ENCODE results near the gene HDAC4.

Gene HDAC4

DNA sequence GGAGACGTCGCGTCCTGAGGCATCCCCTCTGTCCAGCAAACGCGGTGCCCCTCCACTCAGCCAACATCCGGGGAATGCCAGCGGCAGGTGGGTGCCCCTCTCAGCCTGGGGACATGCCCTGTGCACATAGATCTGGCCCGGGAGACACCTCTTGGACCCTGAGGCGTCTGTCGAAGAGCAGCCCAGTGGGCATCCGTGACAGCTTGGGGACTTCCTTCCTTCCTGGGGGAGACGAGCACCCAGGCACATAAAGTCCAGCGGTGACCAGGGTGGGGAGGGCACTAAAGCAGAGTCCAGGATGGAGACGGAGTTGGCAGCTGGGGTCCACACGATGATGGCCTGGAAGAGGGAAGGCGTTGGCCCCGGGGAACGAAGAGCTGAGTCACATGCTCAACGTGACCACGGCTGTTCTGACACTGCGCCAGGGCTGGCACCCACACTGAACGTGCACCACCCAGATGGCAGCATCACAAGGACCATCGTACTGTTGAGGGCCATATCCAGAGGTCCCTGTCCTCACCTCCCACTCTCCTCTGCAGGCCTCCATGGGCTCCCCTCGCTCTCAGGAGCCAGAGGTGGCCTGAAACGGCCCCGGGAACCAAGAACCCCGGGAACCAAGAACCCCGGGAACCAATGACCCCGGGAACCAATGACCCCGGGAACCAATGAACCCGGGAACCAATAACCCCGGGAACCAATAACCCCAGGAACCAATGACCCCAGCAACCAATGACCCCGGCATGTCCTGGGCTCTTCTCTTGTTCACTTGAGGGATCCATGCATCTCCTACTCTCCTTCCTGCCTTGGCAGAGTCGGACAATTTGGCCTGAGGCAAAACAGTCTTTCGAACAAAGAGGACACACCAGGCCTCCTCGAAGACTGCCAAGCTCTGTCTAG is 22.6 kb downstream of the HDAC4 start:
- H3K4me1 Mint-ChIP-seq: peaks cover 31 to 63% of the 10 kb centered on the region in 2 donors
- no peaks in the 10 kb centered on the region for H3K27me3 Mint-ChIP-seq
- DNase-seq (no peak), ATAC-seq (replicated peaks) (no peak)
- peak overlapping the region; percentile 65 for H3K27ac Mint-ChIP-seq
- H3K36me3 Mint-ChIP-seq: peaks cover 14 to 22% of the 10 kb centered on the region in 2 donors
- H3K9me3 Mint-ChIP-seq: no peaks in the 10 kb centered on the region
- H3K4me3 Mint-ChIP-seq: no peak overlapping the region

DNA sequence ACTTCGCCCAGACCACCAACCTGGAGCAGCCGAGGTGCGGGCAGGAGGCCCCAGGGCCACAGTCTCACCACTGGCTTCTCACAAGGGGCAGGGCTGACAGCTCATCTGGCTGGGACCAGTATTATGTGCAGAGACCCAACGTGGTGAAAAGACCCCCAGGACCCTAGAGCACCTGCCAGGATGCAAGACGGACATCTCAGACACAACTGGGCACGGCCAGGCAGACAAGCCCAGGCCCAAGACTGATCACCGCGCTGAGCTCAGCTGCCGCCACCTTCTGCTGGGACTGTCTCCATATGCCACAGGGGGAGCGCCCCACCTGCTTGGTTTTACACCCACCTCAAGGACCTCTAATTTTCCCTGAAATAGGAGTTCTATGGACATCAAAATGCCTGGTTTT is 23.2 kb downstream of the HDAC4 start:
- H3K4me1 Mint-ChIP-seq: peaks cover 27 to 56% of the 10 kb centered on the region in 2 donors
- peaks cover 14 to 19% of the 10 kb centered on the region in 2 donors for H3K36me3 Mint-ChIP-seq
- H3K27me3 Mint-ChIP-seq: no peaks in the 10 kb centered on the region
- no peak overlapping the region for H3K4me3 Mint-ChIP-seq
- H3K27ac Mint-ChIP-seq: no peak overlapping the region
- no peaks in the 10 kb centered on the region for H3K9me3 Mint-ChIP-seq
- no peak for ATAC-seq (replicated peaks)
- no peak for DNase-seq

- peaks cover 14 to 19% of the 10 kb centered on the region in 2 donors for H3K36me3 Mint-ChIP-seq
- peak overlapping the region; percentile 63 for H3K27ac Mint-ChIP-seq
- DNase-seq: no peak
- peaks cover 24 to 50% of the 10 kb centered on the region in 2 donors for H3K4me1 Mint-ChIP-seq
- H3K4me3 Mint-ChIP-seq: no peak overlapping the region
- H3K27me3 Mint-ChIP-seq: no peaks in the 10 kb centered on the region
- ATAC-seq (replicated peaks): no peak
- H3K9me3 Mint-ChIP-seq: no peaks in the 10 kb centered on the region
Measured at GRCh38 chr2:239376942-239377531, 23.8 kb downstream of the HDAC4 start.

- H3K4me3 Mint-ChIP-seq: no peak overlapping the region
- DNase-seq: no peak
- H3K4me1 Mint-ChIP-seq: peaks cover 19 to 43% of the 10 kb centered on the region in 2 donors
- H3K27ac Mint-ChIP-seq: no peak overlapping the region
- H3K9me3 Mint-ChIP-seq: no peaks in the 10 kb centered on the region
- peaks cover 14 to 19% of the 10 kb centered on the region in 2 donors for H3K36me3 Mint-ChIP-seq
- no peak for ATAC-seq (replicated peaks)
- no peaks in the 10 kb centered on the region for H3K27me3 Mint-ChIP-seq
Measured at GRCh38 chr2:239376351-239376750, 24.5 kb downstream of the HDAC4 start.

- Mint-ChIP-seq H3K27ac (no peak overlapping the region), H3K4me1 (peaks cover 12 to 35% of the 10 kb centered on the region in 2 donors), H3K36me3 (peaks cover 12 to 15% of the 10 kb centered on the region in 2 donors), H3K9me3 (no peaks in the 10 kb centered on the region), H3K4me3 (no peak overlapping the region), H3K27me3 (no peaks in the 10 kb centered on the region)
- DNase-seq (no peak), ATAC-seq (replicated peaks) (no peak)
Measured at GRCh38 chr2:239375278-239376061, 25.4 kb downstream of the HDAC4 start.

GRCh38 chr2:239374896-239375277 is 25.9 kb downstream of the HDAC4 start:
- DNase-seq (no peak), ATAC-seq (replicated peaks) (no peak)
- no peaks in the 10 kb centered on the region for H3K9me3 Mint-ChIP-seq
- H3K4me3 Mint-ChIP-seq: no peak overlapping the region
- peaks cover 12 to 18% of the 10 kb centered on the region in 2 donors for H3K36me3 Mint-ChIP-seq
- no peak overlapping the region for H3K27ac Mint-ChIP-seq
- H3K27me3 Mint-ChIP-seq: no peaks in the 10 kb centered on the region
- peaks cover 16 to 29% of the 10 kb centered on the region in 2 donors for H3K4me1 Mint-ChIP-seq

GRCh38 chr2:239372835-239373234 is 28.0 kb downstream of the HDAC4 start:
- DNase-seq (no peak), ATAC-seq (replicated peaks) (no peak)
- Mint-ChIP-seq H3K4me3 (no peak overlapping the region), H3K27me3 (no peaks in the 10 kb centered on the region), H3K36me3 (peaks cover 9 to 11% of the 10 kb centered on the region in 2 donors), H3K27ac (no peak overlapping the region), H3K4me1 (peaks cover 8 to 12% of the 10 kb centered on the region in 2 donors), H3K9me3 (no peaks in the 10 kb centered on the region)

DNA sequence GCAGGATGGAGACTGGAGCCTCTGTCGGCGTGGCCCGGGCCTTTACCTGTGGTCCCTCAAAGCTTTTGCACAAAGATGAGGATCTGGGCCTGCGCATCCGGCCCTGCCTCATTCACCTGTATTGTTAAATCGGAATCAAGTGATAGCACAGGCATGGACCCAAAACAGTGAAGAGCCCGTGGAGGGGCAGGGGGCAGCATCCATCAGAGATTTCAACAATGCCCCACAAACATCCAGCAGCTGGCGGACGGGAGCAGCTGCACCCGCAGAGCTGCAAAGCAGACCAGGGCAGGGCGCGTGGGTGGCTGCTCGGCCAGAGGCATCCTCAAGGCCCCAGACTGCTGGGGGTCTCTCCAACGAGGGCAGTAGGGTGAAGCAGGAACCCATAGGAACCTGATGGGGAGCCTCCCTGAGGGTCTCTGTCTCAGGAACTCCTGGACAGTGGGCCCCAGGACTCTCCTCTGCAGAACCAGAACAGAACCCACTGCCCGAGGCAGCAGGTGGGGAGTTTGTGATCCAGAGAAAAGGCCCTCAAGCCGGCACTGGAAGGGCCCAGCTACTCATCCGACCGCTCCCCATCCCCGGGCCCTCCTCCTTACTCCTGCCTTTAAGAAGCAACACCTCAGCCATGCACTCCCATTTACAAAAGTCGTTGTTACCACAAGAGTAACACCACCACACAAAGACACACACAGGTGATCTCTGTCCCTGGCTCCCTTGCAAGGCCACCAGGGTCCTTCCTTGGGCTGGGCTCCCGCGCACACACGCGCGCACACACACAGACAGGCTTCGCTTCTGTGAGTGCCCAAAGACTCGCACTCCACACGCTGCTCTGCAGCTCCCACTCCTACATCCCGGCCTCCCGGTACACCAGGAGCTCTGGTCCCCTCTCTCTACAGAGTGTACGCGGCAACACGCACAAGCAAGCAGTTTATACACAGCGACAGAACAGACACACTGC is 28.8 kb downstream of the HDAC4 start:
- H3K4me1 Mint-ChIP-seq: peaks cover 2 to 12% of the 10 kb centered on the region in 2 donors
- no peak overlapping the region for H3K4me3 Mint-ChIP-seq
- peaks cover 4 to 5% of the 10 kb centered on the region in 2 donors for H3K36me3 Mint-ChIP-seq
- H3K27me3 Mint-ChIP-seq: no peaks in the 10 kb centered on the region
- H3K27ac Mint-ChIP-seq: no peak overlapping the region
- ATAC-seq (replicated peaks): no peak
- no peaks in the 10 kb centered on the region for H3K9me3 Mint-ChIP-seq
- DNase-seq: no peak

DNA sequence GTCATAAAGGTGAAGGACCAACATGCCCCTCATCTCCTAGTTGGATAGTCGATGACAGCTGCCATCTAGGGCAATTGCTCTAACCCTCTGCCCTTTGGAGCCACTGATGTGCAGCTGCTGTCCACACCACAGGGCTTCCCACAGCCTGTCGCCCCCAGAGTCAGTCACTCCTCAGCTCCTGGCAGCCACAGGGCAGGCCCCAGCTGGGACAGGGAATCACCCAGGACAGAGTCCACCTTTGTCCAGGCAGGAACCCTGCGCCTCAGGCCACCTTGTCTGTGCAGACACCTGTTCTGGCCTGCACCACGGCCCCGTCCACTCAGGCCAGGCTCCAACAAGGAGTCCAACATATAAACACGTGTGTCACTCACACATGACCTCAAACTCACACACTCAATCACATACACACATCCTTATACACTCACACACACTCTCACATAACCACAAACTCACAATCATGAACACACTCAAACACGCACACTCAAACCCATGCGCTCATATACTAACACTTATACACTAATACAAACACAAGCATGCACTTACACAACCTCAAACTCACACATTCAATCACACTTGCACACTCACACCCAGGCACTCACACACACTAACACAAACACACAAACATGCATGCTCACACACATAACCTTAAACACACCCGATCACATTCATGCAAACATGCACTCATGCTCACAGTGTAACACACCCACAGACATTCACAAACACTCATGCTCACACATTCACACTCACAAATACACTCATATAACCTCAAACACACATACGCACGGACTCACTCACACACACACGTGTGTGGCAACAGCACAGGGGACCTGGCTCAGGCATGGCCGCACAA is 29.7 kb downstream of the HDAC4 start:
- Mint-ChIP-seq H3K36me3 (peaks cover 2 to 4% of the 10 kb centered on the region in 2 donors), H3K4me3 (no peak overlapping the region), H3K4me1 (peaks cover 0 to 12% of the 10 kb centered on the region in 2 donors), H3K9me3 (no peaks in the 10 kb centered on the region), H3K27ac (no peak overlapping the region), H3K27me3 (no peaks in the 10 kb centered on the region)
- DNase-seq: no peak
- ATAC-seq (replicated peaks): no peak

DNA sequence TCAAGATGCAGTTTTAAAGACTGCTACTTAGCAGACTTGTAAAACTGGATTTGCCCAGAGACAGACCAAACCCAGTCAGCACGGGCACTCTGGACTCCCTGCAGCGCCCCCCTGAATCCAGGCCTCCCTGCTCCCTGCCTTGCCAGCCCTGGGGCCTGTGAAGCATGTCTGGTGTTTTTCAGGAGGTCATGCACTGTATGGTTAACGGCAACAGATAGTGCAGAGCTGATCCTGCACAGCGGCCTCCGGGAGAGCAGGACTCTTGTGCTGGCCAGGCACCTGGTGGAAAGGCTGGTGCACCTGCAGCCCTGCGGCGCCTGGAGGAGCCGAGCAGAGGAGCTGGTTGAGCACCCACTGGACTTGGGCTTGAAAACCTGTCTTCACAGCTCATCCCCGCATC is 30.4 kb downstream of the HDAC4 start:
- peak in 1 of 2 donors; percentile 0 for ATAC-seq (replicated peaks)
- Mint-ChIP-seq H3K36me3 (peaks cover 2 to 9% of the 10 kb centered on the region in 2 donors), H3K27me3 (no peaks in the 10 kb centered on the region), H3K27ac (peak overlapping the region; percentile 96), H3K4me1 (peaks cover 0 to 14% of the 10 kb centered on the region in 2 donors), H3K9me3 (no peaks in the 10 kb centered on the region), H3K4me3 (peak overlapping the region; percentile 81)
- DNase-seq: no peak

DNA sequence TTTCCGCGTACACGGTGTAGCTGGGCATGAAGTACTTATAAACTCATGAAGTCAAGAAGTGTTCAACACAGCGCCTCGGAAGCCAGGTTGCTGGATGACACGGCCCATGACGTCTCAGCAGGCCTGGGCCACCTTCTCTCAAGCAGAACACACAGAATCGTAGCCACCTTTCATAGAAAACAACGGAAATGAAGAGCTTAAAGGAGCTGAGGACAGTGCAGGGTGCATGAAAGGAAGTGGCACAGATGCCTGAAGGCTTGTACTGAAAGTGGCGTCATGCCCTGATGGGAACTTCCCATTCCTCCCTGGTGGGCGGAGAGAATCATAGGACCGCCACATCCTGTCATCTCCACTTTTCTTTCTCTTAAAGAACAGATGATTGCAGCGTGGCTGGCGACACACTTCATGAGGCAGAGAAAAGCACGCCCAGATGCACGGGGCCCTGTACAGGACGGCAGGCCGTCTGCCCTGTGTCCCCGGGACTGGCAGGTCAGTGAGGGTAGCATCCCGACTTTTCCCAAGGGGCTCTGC is 31.1 kb downstream of the HDAC4 start:
- Mint-ChIP-seq H3K27ac (peak overlapping the region; percentile 96), H3K27me3 (no peaks in the 10 kb centered on the region), H3K36me3 (peaks cover 2 to 10% of the 10 kb centered on the region in 2 donors), H3K4me3 (peak overlapping the region; percentile 81), H3K9me3 (no peaks in the 10 kb centered on the region), H3K4me1 (peaks cover 0 to 16% of the 10 kb centered on the region in 2 donors)
- ATAC-seq (replicated peaks) (peak; percentile 96 to 97), DNase-seq (peak; percentile 85)

GRCh38 chr2:239368906-239369552 is 31.8 kb downstream of the HDAC4 start:
- H3K27ac Mint-ChIP-seq: peak overlapping the region; percentile 74
- DNase-seq: no peak
- H3K4me3 Mint-ChIP-seq: peak overlapping the region; percentile 50 to 58
- H3K27me3 Mint-ChIP-seq: no peaks in the 10 kb centered on the region
- peaks cover 0 to 16% of the 10 kb centered on the region in 2 donors for H3K4me1 Mint-ChIP-seq
- H3K9me3 Mint-ChIP-seq: no peaks in the 10 kb centered on the region
- ATAC-seq (replicated peaks): peak; percentile 16 to 30
- H3K36me3 Mint-ChIP-seq: peaks cover 2 to 10% of the 10 kb centered on the region in 2 donors

Data from stimulated activated naive B cell treated with anti-CD40 and anti-IgM and Interleukin-4, amounts not matched to agents 10 μg/mL and 1 μg/mL and 100 μg/mL, for 72 hours (primary cell).